SH-SY5Y (cell line): ENCODE results near the gene ZNF771.

Experiments used
- GATA2 ChIP-seq: IDR thresholded peaks from 2 replicates; pipeline ENCODE4 v1.6.1; 2011; ENCODE audit warnings: mild to moderate bottlenecking, low read depth, low read length
- GATA3 ChIP-seq: IDR thresholded peaks from 2 replicates; pipeline ENCODE4 v1.6.1; 2011; ENCODE audit warnings: low read depth, mild to moderate bottlenecking, low read length, moderate library complexity

DNA sequence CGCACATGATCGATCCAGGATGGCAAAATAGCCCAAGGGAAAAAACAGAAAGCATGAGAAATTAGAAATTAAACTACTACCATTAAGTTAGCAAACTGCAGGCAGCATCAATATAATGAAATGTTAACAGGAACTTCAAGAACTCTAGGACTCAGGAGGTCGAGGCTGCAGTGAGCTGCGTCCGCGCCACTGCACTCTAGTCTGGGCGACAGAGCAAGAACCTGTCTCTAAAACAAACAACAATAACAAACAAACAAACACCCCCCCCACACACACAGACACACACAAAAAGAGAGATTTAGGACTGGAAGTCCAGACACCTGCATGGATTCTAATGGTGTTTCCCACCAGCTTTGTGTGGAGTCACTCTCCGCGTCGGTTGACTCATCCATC lies 38.8 kb downstream of the ZNF771 start:
- TF ChIP-seq GATA3 (no peak), GATA2 (no peak)
